HEK293 (cell line): ENCODE data around the gene CFAP299.

Source experiments
- CTCF ChIA-PET: fragments of 350-600 bp; formaldehyde crosslinking; extraction: SDS; loops from one replicate; lab custom pipeline; 2021; ENCODE audit warnings: antibody characterized with exemption; lab: Yijun Ruan, JAX
- POLR2A ChIA-PET: fragments of 300-600 bp; formaldehyde crosslinking; extraction: SDS; loops from one replicate; lab custom pipeline; 2020; ENCODE audit warnings: antibody characterized with exemption, inconsistent platforms; lab: Yijun Ruan, JAX
- H3K27ac ChIP-seq: fragments of 200-500 bp; sonication (Bioruptor generic); 2 replicates; pipeline ENCODE4 v1.5.1; 2014; ENCODE audit warnings: low read depth, low read length, control low read depth, inconsistent platforms; ENCODE audit errors: extremely low read depth
- H3K36me3 ChIP-seq, 2 experiments: fragments of 200-500 bp in 1 of 2; sonication (Bioruptor generic) in 1 of 2; 1 replicate in 1 of 2; 2 replicates in 1 of 2; pipeline ENCODE4 v1.5.1; 2014 to 2017; ENCODE audit warnings: inconsistent platforms in 2 of 2, low read length in 2 of 2; ENCODE audit not compliant: control insufficient read depth in 2 of 2, insufficient read depth in 1 of 2
- H3K4me1 ChIP-seq: fragments of 200-500 bp; sonication (Bioruptor generic); 2 replicates; pipeline ENCODE4 v1.5.1; 2014; ENCODE audit warnings: mild to moderate bottlenecking, low read length, inconsistent platforms; ENCODE audit not compliant: control insufficient read depth, insufficient read depth
- H3K4me3 ChIP-seq: 2 replicates; pipeline ENCODE4 v1.5.1; 2011; ENCODE audit warnings: low read depth, mild to moderate bottlenecking, control low read depth, low read length, moderate library complexity
- H3K9me3 ChIP-seq: fragments of 200-500 bp; sonication (Bioruptor generic); 2 replicates; pipeline ENCODE4 v1.5.1; 2014; ENCODE audit warnings: low read depth, low read length, inconsistent platforms; ENCODE audit not compliant: control insufficient read depth, insufficient read depth
- KLF1 ChIP-seq: fragments of 450-650 bp; formaldehyde crosslinking; IDR thresholded peaks from 2 replicates; pipeline ENCODE4 v1.5.1; 2016; ENCODE audit warnings: missing biosample characterization, missing genetic modification characterization
- MEIS1 ChIP-seq: sonication (generic); formaldehyde crosslinking; IDR thresholded peaks from 2 replicates; pipeline ENCODE4 v1.8.1; 2022; ENCODE audit warnings: missing genetic modification reagents, mild to moderate bottlenecking, borderline replicate concordance
- OSR2 ChIP-seq: fragments of 450-650 bp; formaldehyde crosslinking; IDR thresholded peaks from 2 replicates; pipeline ENCODE4 v1.5.1; 2016; ENCODE audit warnings: missing biosample characterization, missing genetic modification characterization
- SALL2 ChIP-seq: fragments of 450-650 bp; formaldehyde crosslinking; IDR thresholded peaks from 2 replicates; pipeline ENCODE4 v1.5.0; 2017; ENCODE audit warnings: missing biosample characterization, mild to moderate bottlenecking, missing genetic modification characterization, borderline replicate concordance
- SP3 ChIP-seq: fragments of 450-650 bp; formaldehyde crosslinking; IDR thresholded peaks from 2 replicates; pipeline ENCODE4 v1.5.1; 2016; ENCODE audit warnings: missing biosample characterization, missing genetic modification characterization
- TRIM28 ChIP-seq: IDR thresholded peaks from 2 replicates; pipeline ENCODE4 v1.6.1; 2011; ENCODE audit warnings: low read length, control low read depth, borderline replicate concordance
- WT1 ChIP-seq: fragments of 450-650 bp; formaldehyde crosslinking; IDR thresholded peaks from 2 replicates; pipeline ENCODE4 v1.5.1; 2016; ENCODE audit warnings: missing biosample characterization, missing genetic modification characterization
- ZBTB21 ChIP-seq: fragments of 450-650 bp; formaldehyde crosslinking; IDR thresholded peaks from 2 replicates; pipeline ENCODE4 v1.5.1; 2017; ENCODE audit warnings: missing biosample characterization, missing genetic modification characterization
- ZNF146 ChIP-seq: fragments of 450-650 bp; formaldehyde crosslinking; IDR thresholded peaks from 2 replicates; pipeline ENCODE4 v1.5.1; 2016; ENCODE audit warnings: missing biosample characterization, missing genetic modification characterization
- ZNF157 ChIP-seq: fragments of 450-650 bp; formaldehyde crosslinking; IDR thresholded peaks from 2 replicates; pipeline ENCODE4 v1.5.1; 2016; ENCODE audit warnings: missing biosample characterization, missing genetic modification characterization
- ZNF175 ChIP-seq: fragments of 450-650 bp; formaldehyde crosslinking; IDR thresholded peaks from 2 replicates; pipeline ENCODE4 v1.5.1; 2016; ENCODE audit warnings: missing biosample characterization, missing genetic modification characterization
- ZNF184 ChIP-seq: fragments of 450-650 bp; IDR thresholded peaks from 2 replicates; pipeline ENCODE4 v1.5.1; 2018; ENCODE audit warnings: missing biosample characterization, mild to moderate bottlenecking, missing genetic modification characterization
- ZNF2 ChIP-seq: fragments of 450-650 bp; formaldehyde crosslinking; IDR thresholded peaks from 2 replicates; pipeline ENCODE4 v1.5.1; 2016; ENCODE audit warnings: missing biosample characterization, missing genetic modification characterization
- ZNF239 ChIP-seq: fragments of 450-650 bp; formaldehyde crosslinking; IDR thresholded peaks from 2 replicates; pipeline ENCODE4 v1.5.1; 2016; ENCODE audit warnings: missing biosample characterization, missing genetic modification characterization
- ZNF266 ChIP-seq: fragments of 450-650 bp; formaldehyde crosslinking; IDR thresholded peaks from 2 replicates; pipeline ENCODE4 v1.5.1; 2016; ENCODE audit warnings: missing biosample characterization, missing genetic modification characterization, low read depth
- ZNF302 ChIP-seq: fragments of 450-650 bp; formaldehyde crosslinking; IDR thresholded peaks from 2 replicates; pipeline ENCODE4 v1.5.1; 2016; ENCODE audit warnings: missing biosample characterization, missing genetic modification characterization, low read depth
- ZNF404 ChIP-seq: fragments of 450-650 bp; formaldehyde crosslinking; IDR thresholded peaks from 2 replicates; pipeline ENCODE4 v1.5.1; 2017; ENCODE audit warnings: missing biosample characterization, missing genetic modification characterization
- ZNF530 ChIP-seq: fragments of 450-650 bp; formaldehyde crosslinking; IDR thresholded peaks from 2 replicates; pipeline ENCODE4 v1.5.1; 2016; ENCODE audit warnings: low read depth, missing biosample characterization, missing genetic modification characterization
- ZNF549 ChIP-seq: fragments of 450-650 bp; IDR thresholded peaks from 2 replicates; pipeline ENCODE4 v1.5.1; 2018; ENCODE audit warnings: missing biosample characterization, missing genetic modification characterization, mild to moderate bottlenecking, inconsistent platforms, moderate library complexity
- ZNF561 ChIP-seq: fragments of 450-650 bp; IDR thresholded peaks from 2 replicates; pipeline ENCODE4 v1.5.1; 2018; ENCODE audit warnings: missing biosample characterization, missing genetic modification characterization, borderline replicate concordance
- ZNF626 ChIP-seq: fragments of 450-650 bp; sonication (Bioruptor Pico); formaldehyde crosslinking; IDR thresholded peaks from 2 replicates; pipeline ENCODE4 v1.5.1; 2018; ENCODE audit warnings: missing biosample characterization, missing genetic modification characterization, inconsistent platforms
- ZNF747 ChIP-seq: fragments of 450-650 bp; formaldehyde crosslinking; IDR thresholded peaks from 2 replicates; pipeline ENCODE4 v1.5.1; 2016; ENCODE audit warnings: missing biosample characterization, missing genetic modification characterization
- ZNF837 ChIP-seq: fragments of 450-650 bp; formaldehyde crosslinking; IDR thresholded peaks from 2 replicates; pipeline ENCODE4 v1.5.1; 2016; ENCODE audit warnings: missing biosample characterization, missing genetic modification characterization
- TF ChIP-seq, protein P1 (sequence below): fragments of 450-650 bp; formaldehyde crosslinking; IDR thresholded peaks from 2 replicates; pipeline ENCODE4 v1.5.1; 2016; ENCODE audit warnings: missing biosample characterization, missing genetic modification characterization
- TF ChIP-seq, protein P2 (sequence below): fragments of 450-650 bp; formaldehyde crosslinking; IDR thresholded peaks from 2 replicates; pipeline ENCODE4 v1.5.1; 2016; ENCODE audit warnings: missing biosample characterization, missing genetic modification characterization
- TF ChIP-seq, protein P3 (sequence below): fragments of 450-650 bp; formaldehyde crosslinking; IDR thresholded peaks from 2 replicates; pipeline ENCODE4 v1.5.1; 2017; ENCODE audit warnings: missing biosample characterization, missing genetic modification characterization
- TF ChIP-seq, protein P4 (sequence below): fragments of 450-650 bp; formaldehyde crosslinking; IDR thresholded peaks from 2 replicates; pipeline ENCODE4 v1.5.1; 2016; ENCODE audit warnings: missing biosample characterization, missing genetic modification characterization

CFAP299 gene

DNA sequence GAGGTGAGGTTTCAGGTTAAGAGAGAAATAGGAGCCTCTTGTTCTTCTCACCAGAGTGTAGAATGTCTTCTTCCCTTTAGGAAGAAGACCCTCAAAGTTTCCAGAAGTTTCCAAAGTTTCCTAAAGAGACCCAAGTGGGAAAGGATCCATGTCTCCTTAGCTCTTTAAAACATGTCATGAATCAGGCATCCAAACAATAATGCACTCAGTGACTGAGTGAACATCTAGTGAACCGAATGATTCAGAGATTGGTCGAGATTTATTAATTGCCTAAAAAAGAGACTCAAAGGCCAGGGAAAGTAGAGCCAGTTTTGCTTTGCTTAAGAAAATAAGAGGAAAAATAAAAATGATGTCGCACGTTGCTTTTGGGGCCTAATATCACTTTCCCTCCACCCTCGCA lies 39.7 kb upstream of the CFAP299 start:
- H3K27ac ChIP-seq: no peak overlapping the region

DNA sequence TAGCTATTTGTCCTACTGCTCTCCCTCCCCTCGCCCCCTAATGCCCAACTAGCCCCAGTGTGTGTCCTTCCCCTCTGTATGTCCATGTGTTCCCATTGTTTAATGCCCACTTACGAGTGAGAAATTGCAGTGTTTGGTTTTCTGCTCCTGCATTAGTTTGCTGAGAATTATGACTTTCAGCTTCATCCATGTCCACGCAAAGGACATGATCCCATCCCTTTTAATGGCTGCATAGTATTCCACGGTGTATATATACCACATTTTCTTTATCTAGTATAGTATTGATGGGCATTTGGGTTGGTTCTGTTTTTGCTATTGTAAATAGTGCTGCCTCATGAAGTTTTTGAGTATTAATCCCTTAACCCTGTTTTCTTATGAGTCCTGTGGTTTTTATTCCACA lies 33.6 kb upstream of the CFAP299 start:
- Histone ChIP-seq H3K27ac (no peak overlapping the region), H3K9me3 (no peaks in the 10 kb centered on the region), H3K4me1 (peaks cover 1% of the 10 kb centered on the region), H3K36me3 (no peaks in the 10 kb centered on the region), H3K4me3 (no peak overlapping the region)
- ChIA-PET CTCF (no interaction called here), POLR2A (no interaction called here)
- TF ChIP-seq ZNF146 (tag by site-specific recombination) (peak; percentile 60), ZNF549 (tag by site-specific recombination) (no peak)

More for the DNA sequence above, 39.7 kb upstream of the CFAP299 start:
- Histone ChIP-seq H3K36me3 (no peaks in the 10 kb centered on the region), H3K4me3 (no peak overlapping the region)
- ChIA-PET CTCF (interaction anchor here (0.6 kb wide), 1 partner anchor 744 kb away, joined by 3 read pairs; no protein-coding TSS in a partner anchor), POLR2A (no interaction called here)
- TF ChIP-seq ZNF157 (tag by site-specific recombination): no peak
- TF ChIP-seq KLF1 (tag by site-specific recombination): no peak
- TF ChIP-seq, protein P1, sequence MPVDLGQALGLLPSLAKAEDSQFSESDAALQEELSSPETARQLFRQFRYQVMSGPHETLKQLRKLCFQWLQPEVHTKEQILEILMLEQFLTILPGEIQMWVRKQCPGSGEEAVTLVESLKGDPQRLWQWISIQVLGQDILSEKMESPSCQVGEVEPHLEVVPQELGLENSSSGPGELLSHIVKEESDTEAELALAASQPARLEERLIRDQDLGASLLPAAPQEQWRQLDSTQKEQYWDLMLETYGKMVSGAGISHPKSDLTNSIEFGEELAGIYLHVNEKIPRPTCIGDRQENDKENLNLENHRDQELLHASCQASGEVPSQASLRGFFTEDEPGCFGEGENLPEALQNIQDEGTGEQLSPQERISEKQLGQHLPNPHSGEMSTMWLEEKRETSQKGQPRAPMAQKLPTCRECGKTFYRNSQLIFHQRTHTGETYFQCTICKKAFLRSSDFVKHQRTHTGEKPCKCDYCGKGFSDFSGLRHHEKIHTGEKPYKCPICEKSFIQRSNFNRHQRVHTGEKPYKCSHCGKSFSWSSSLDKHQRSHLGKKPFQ: no peak
- TF ChIP-seq ZNF747 (tag by site-specific recombination): no peak
- no peak for TF ChIP-seq SALL2 (tag by site-specific recombination)
- TF ChIP-seq ZNF266: no peak
- no peak for TF ChIP-seq OSR2 (tag by site-specific recombination)
- no peak for TF ChIP-seq ZNF626 (tag by site-specific recombination)
- TF ChIP-seq SP3: no peak
- TF ChIP-seq ZNF302: no peak
- no peak for TF ChIP-seq ZNF2 (tag by site-specific recombination)
- no peak for TF ChIP-seq TRIM28
- no peak for TF ChIP-seq ZNF175 (tag by site-specific recombination)
- TF ChIP-seq, all 188 proteins: peak for 0
- Histone ChIP-seq H3K9me3 (no peaks in the 10 kb centered on the region), H3K4me1 (no peaks in the 10 kb centered on the region)

DNA sequence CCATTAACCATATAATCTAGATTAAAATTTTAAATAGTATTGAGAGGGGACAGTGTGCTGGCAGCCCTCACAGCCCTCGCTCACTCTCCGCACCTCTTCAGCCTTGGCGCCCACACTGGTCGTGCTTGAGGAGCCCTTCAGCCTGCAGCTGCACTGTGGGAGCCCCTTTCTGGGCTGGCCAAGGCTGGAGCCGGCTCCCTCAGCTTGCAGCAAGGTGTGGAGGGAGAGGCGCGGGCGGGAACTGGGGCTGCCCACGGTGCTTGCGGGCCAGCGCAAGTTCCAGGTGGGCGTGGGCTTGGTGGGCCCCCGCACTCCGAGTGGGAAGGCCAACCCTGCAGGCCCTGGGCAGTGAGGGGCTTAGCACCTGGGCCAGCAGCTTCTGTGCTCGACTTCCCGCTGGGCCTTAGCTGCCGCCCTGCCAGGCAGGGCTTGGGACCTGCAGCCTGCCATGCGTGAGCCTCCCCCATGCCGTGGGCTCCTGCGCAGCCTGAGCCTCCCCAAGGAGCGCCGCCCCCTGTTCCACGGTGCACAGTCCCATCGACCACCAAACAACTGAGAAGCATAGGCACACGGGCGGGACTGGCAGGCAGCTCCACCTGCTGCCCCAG lies 32.8 kb upstream of the CFAP299 start:
- Histone ChIP-seq H3K36me3 (no peaks in the 10 kb centered on the region), H3K9me3 (no peaks in the 10 kb centered on the region), H3K4me1 (peaks cover 6% of the 10 kb centered on the region), H3K27ac (no peak overlapping the region), H3K4me3 (no peak overlapping the region)
- ChIA-PET CTCF (no interaction called here), POLR2A (no interaction called here)
- TF ChIP-seq ZNF184 (tag by site-specific recombination) (no peak), ZNF561 (tag by site-specific recombination) (no peak), ZNF626 (tag by site-specific recombination) (no peak), WT1 (tag by site-specific recombination) (no peak), ZNF239 (tag by site-specific recombination) (no peak), SP3 (no peak), ZBTB21 (no peak), MEIS1 (CRISPR knock-in tag) (no peak), ZNF404 (tag by site-specific recombination) (no peak), ZNF2 (tag by site-specific recombination) (no peak), ZNF530 (tag by site-specific recombination) (no peak), ZNF837 (no peak)
- TF ChIP-seq, protein P2, sequence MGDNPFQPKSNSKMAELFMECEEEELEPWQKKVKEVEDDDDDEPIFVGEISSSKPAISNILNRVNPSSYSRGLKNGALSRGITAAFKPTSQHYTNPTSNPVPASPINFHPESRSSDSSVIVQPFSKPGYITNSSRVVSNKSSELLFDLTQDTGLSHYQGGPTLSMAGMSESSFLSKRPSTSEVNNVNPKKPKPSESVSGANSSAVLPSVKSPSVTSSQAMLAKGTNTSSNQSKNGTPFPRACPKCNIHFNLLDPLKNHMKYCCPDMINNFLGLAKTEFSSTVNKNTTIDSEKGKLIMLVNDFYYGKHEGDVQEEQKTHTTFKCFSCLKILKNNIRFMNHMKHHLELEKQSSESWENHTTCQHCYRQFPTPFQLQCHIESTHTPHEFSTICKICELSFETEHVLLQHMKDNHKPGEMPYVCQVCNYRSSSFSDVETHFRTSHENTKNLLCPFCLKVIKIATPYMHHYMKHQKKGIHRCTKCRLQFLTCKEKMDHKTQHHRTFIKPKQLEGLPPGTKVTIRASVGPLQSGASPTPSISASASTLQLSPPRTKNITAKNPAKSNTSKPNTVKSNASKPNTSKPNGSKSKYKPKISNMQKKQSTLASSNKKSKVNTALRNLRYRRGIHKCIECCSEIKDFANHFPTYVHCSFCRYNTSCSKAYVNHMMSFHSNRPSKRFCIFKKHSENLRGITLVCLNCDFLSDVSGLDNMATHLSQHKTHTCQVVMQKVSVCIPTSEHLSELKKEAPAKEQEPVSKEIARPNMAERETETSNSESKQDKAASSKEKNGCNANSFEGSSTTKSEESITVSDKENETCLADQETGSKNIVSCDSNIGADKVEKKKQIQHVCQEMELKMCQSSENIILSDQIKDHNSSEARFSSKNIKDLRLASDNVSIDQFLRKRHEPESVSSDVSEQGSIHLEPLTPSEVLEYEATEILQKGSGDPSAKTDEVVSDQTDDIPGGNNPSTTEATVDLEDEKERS (tag by site-specific recombination): no peak
- TF ChIP-seq, protein P3, sequence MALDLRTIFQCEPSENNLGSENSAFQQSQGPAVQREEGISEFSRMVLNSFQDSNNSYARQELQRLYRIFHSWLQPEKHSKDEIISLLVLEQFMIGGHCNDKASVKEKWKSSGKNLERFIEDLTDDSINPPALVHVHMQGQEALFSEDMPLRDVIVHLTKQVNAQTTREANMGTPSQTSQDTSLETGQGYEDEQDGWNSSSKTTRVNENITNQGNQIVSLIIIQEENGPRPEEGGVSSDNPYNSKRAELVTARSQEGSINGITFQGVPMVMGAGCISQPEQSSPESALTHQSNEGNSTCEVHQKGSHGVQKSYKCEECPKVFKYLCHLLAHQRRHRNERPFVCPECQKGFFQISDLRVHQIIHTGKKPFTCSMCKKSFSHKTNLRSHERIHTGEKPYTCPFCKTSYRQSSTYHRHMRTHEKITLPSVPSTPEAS (tag by site-specific recombination): no peak
- TF ChIP-seq, protein P4, sequence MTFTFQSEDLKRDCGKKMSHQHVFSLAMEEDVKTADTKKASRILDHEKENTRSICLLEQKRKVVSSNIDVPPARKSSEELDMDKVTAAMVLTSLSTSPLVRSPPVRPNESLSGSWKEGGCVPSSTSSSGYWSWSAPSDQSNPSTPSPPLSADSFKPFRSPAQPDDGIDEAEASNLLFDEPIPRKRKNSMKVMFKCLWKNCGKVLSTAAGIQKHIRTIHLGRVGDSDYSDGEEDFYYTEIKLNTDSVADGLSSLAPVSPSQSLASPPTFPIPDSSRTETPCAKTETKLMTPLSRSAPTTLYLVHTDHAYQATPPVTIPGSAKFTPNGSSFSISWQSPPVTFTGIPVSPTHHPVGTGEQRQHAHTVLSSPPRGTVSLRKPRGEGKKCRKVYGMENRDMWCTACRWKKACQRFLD (tag by site-specific recombination): no peak
